Measurements from ENCODE around the gene FBP1. TPM values are rescaled to one million over a fixed set of nuclear protein-coding genes. Genes with fewer than 3 reads are reported as not detected.

Gene FBP1
- total and polyA plus RNA-seq, 2 donors (not counting 3 experiments of a cell fraction or from before 2014, with no cell fraction given), result 2.5 to 3.8 TPM

DNA sequence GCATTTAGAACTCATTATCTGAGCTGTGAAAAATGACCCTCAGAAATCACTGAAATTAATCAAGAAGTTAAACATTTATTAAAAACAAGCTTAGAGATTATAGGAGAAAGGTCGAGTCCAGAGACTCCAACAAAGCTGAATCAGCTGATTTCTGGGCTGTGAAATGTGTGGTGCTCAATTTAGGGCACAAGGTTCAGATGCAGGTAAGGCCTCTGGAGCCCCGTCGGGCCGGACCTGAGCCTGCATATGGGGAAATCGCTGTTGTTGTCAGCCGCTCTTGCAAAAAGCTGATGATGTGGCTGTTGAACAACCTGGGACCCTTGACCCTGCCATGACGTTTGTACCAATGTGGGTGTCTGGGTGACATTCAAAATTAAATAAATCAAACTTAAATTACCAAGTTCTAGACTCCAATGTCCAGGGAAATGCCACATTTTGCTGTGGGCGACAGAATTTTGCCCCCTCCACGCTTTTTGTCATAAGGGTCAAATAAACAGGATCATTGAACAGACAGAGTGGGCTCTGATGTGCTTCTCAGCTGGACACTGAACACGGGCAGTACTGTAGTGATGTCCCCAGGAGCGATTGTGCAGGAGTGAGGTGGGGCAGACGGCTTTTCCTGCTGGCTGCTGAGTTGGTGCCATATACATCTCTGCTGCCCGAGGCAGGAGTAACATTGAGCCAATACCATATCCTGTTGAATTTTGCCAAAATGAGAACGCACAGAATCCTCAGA, 27.2 kb upstream of the FBP1 start:
- Histone ChIP-seq H3K9me1 (replicated peaks; ENCODE audit: control insufficient read depth, extremely low read depth, insufficient read depth, low read length) (no peaks in the 10 kb centered on the region), H3K27ac (ENCODE audit: insufficient read depth, low read depth, low read length) (no peak overlapping the region), H3K4me3 (replicated peaks in 1 of 3; ENCODE audit: insufficient read depth in 1 of 3, low read depth in 1 of 3, low read length in 3 of 3) (no peak overlapping the region), H3K4me1 (ENCODE audit: control insufficient read depth, extremely low read depth, insufficient read depth, low read length) (peaks cover 3% of the 10 kb centered on the region), H3K9ac (replicated peaks; ENCODE audit: extremely low read depth, insufficient read depth, low read length) (no peak overlapping the region), H3K9me3 (replicated peaks; ENCODE audit: control insufficient read depth, insufficient read depth, low read length) (no peaks in the 10 kb centered on the region), H4K20me1 (replicated peaks; ENCODE audit: control insufficient read depth, extremely low read depth, insufficient read depth, low read length) (no peaks in the 10 kb centered on the region), H3K79me2 (ENCODE audit: control insufficient read depth, insufficient read depth, low read length) (no peaks in the 10 kb centered on the region), H2AFZ (ENCODE audit: low read depth, low read length) (no peak overlapping the region), H3K36me3 (ENCODE audit: control insufficient read depth in 2 of 2, extremely low read depth in 1 of 2, insufficient read depth in 2 of 2, low read length in 2 of 2) (no peaks in the 10 kb centered on the region), H3K27me3 (ENCODE audit: control insufficient read depth in 2 of 2, insufficient read depth in 2 of 2, low read length in 2 of 2) (peaks cover 9 to 16% of the 10 kb centered on the region in 2 experiments), H3K4me2 (ENCODE audit: insufficient read depth, low read length) (no peak overlapping the region)
- no peak for DNase-seq (ENCODE audit: low read depth, low spot score)
- ChIA-PET POLR2A (no interaction called here), CTCF (interaction anchor here (1.6 to 5.5 kb wide), 4 partner anchors 15 to 501 kb away, joined by 7 to 234 read pairs (median 38); no protein-coding TSS in a partner anchor)
- intact Hi-C loops (cut with micrococcal nuclease) (no loop called here), dilution Hi-C loops (cut with MboI; ENCODE audit: extremely low pct_ligation_motif_present, low sequenced_read_pairs) (loop anchor here (25.0 kb wide), 1 partner anchor 471 kb away; no protein-coding TSS in a partner anchor)
- BruUV-seq (replicated peaks), result no TSS peak
- no peak for TF ChIP-seq POLR2A (IDR thresholded peaks at IDR 0.05; ENCODE audit: low read depth, low read length)
- TF ChIP-seq FOS (IDR thresholded peaks at IDR 0.05; ENCODE audit: borderline replicate concordance, insufficient read depth, low read length), result no peak
- TF ChIP-seq POLR2AphosphoS5 (IDR thresholded peaks at IDR 0.05; ENCODE audit: insufficient read depth, low read depth, low read length), result no peak
- TF ChIP-seq, protein P1, sequence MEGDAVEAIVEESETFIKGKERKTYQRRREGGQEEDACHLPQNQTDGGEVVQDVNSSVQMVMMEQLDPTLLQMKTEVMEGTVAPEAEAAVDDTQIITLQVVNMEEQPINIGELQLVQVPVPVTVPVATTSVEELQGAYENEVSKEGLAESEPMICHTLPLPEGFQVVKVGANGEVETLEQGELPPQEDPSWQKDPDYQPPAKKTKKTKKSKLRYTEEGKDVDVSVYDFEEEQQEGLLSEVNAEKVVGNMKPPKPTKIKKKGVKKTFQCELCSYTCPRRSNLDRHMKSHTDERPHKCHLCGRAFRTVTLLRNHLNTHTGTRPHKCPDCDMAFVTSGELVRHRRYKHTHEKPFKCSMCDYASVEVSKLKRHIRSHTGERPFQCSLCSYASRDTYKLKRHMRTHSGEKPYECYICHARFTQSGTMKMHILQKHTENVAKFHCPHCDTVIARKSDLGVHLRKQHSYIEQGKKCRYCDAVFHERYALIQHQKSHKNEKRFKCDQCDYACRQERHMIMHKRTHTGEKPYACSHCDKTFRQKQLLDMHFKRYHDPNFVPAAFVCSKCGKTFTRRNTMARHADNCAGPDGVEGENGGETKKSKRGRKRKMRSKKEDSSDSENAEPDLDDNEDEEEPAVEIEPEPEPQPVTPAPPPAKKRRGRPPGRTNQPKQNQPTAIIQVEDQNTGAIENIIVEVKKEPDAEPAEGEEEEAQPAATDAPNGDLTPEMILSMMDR (IDR thresholded peaks at IDR 0.05; ENCODE audit: extremely low read depth in 1 of 2, insufficient read depth in 1 of 2, low read depth in 1 of 2, low read length in 2 of 2), result no peak
- no peak for TF ChIP-seq EZH2 (IDR thresholded peaks at IDR 0.05; ENCODE audit: borderline replicate concordance, low read depth, low read length, severe bottlenecking)
- TF ChIP-seq MYC (IDR thresholded peaks at IDR 0.05; ENCODE audit: low read depth, low read length), result no peak
- TF ChIP-seq GATA2 (IDR thresholded peaks at IDR 0.05; ENCODE audit: insufficient read depth, insufficient read length, low read depth, low read length), result no peak
- no peak for TF ChIP-seq JUN (IDR thresholded peaks at IDR 0.05; ENCODE audit: borderline replicate concordance, insufficient read depth, insufficient read length, low read depth)
- TF ChIP-seq, protein P2, sequence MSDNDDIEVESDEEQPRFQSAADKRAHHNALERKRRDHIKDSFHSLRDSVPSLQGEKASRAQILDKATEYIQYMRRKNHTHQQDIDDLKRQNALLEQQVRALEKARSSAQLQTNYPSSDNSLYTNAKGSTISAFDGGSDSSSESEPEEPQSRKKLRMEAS (IDR thresholded peaks at IDR 0.05; ENCODE audit: insufficient read depth, insufficient read length), result no peak
- FAIRE-seq, result no peak
